NCI-H748 (cell line): Measurements from ENCODE around the gene MRPL54.

Experiments used
- DNase-seq: peaks from one replicate; lab custom pipeline; 2025; ENCODE audit not compliant: unreplicated experiment; lab: John Stamatoyannopoulos, UW

The MRPL54 gene

GRCh38 chr19:3768015-3768747 lies 5.7 kb downstream of the MRPL54 start:
- DNase-seq: no peak

- DNase-seq: no peak
Measured at GRCh38 chr19:3768748-3769099, 6.2 kb downstream of the MRPL54 start.

GRCh38 chr19:3769494-3769893 lies 7.0 kb downstream of the MRPL54 start:
- no peak for DNase-seq

- no peak for DNase-seq
Measured at GRCh38 chr19:3770136-3770999, 7.9 kb downstream of the MRPL54 start.

GRCh38 chr19:3771000-3771905 lies 8.8 kb downstream of the MRPL54 start:
- DNase-seq: no peak

GRCh38 chr19:3771906-3772455 lies 9.5 kb downstream of the MRPL54 start, which contains the start of gene RAX2:
RAX2 (minus strand) TSS chr19:3772228; CDS start chr19:3771742, 486 bp downstream.
- no peak for DNase-seq

GRCh38 chr19:3773814-3774515 lies 11.5 kb downstream of the MRPL54 start:
- no peak for DNase-seq

- no peak for DNase-seq
Measured at GRCh38 chr19:3774621-3775373, 12.3 kb downstream of the MRPL54 start.

GRCh38 chr19:3775374-3775711 lies 12.9 kb downstream of the MRPL54 start:
- no peak for DNase-seq

- no peak for DNase-seq
Measured at GRCh38 chr19:3775831-3776230, 13.3 kb downstream of the MRPL54 start.

GRCh38 chr19:3776479-3777040 lies 14.1 kb downstream of the MRPL54 start:
- no peak for DNase-seq

GRCh38 chr19:3778104-3778867 lies 15.8 kb downstream of the MRPL54 start:
- no peak for DNase-seq

GRCh38 chr19:3778899-3779723 lies 16.6 kb downstream of the MRPL54 start:
- no peak for DNase-seq

- no peak for DNase-seq
Measured at GRCh38 chr19:3780786-3781304, 18.4 kb downstream of the MRPL54 start.

- no peak for DNase-seq
Measured at GRCh38 chr19:3781603-3782002, 19.1 kb downstream of the MRPL54 start.

GRCh38 chr19:3782330-3782729 lies 19.8 kb downstream of the MRPL54 start:
- no peak for DNase-seq

GRCh38 chr19:3782903-3783302 lies 20.4 kb downstream of the MRPL54 start:
- no peak for DNase-seq
